Spleen (tissue), 11 donors: ENCODE measurements around the gene SPC24. TPM values are rescaled to one million over a fixed set of nuclear protein-coding genes. Genes with fewer than 3 reads are reported as not detected.
"Not testable (repeated sequence)": the region's sequence is repeated elsewhere in the genome, so short reads cannot be mapped to it uniquely, and the experiment has no call there.

Experiments
- DNase-seq: peaks from one replicate; pipeline ENCODE4 v3.0.0-alpha.2; 2020
- H3K27ac ChIP-seq, 8 donors: fragments of 200-600 bp; sonication (generic) in 7 of 8; 1 replicate in 4 of 8; 2 replicates in 4 of 8; pipeline versions ENCODE4 v1.5.0 to v1.8.0; 2016 to 2021; ENCODE audit warnings: inconsistent platforms in 4 of 8, mild to moderate bottlenecking in 4 of 8, moderate library complexity in 1 of 8
- H3K27me3 ChIP-seq, 7 donors: fragments of 200-600 bp; sonication (generic) in 6 of 7; replicated peaks in 1 of 7; 1 replicate in 4 of 7; 2 replicates in 3 of 7; pipeline versions ENCODE4 v1.5.0 to v1.8.0; 2016 to 2021; ENCODE audit warnings: inconsistent platforms in 3 of 7, mild to moderate bottlenecking in 1 of 7
- H3K36me3 ChIP-seq, 6 donors: fragments of 200-600 bp; sonication (generic) in 5 of 6; 1 replicate in 4 of 6; 2 replicates in 2 of 6; pipeline versions ENCODE4 v1.5.0 to v1.8.0; 2016 to 2021; ENCODE audit warnings: inconsistent platforms in 2 of 6
- H3K4me1 ChIP-seq, 6 donors: fragments of 200-600 bp; sonication (generic) in 5 of 6; 1 replicate in 3 of 6; 2 replicates in 3 of 6; pipeline versions ENCODE4 v1.5.0 to v1.8.0; 2016 to 2021; ENCODE audit warnings: inconsistent platforms in 3 of 6
- H3K4me3 ChIP-seq, 8 donors: fragments of 200-600 bp; sonication (generic) in 7 of 8; 1 replicate in 4 of 8; 2 replicates in 4 of 8; pipeline versions ENCODE4 v1.5.0 to v1.8.0; 2016 to 2021; ENCODE audit warnings: inconsistent platforms in 4 of 8, mild to moderate bottlenecking in 4 of 8, moderate library complexity in 2 of 8
- H3K9me3 ChIP-seq, 8 donors: fragments of 200-600 bp; sonication (generic) in 7 of 8; 1 replicate in 4 of 8; 2 replicates in 4 of 8; pipeline versions ENCODE4 v1.5.0 to v1.8.0; 2016 to 2021; ENCODE audit warnings: inconsistent platforms in 4 of 8
- CTCF ChIP-seq, 11 experiments: fragments of 200-600 bp in 7 of 11; fragments of 450-650 bp in 4 of 11; sonication (generic) in 4 of 11; IDR thresholded peaks in 8 of 11; conservative IDR thresholded peaks in 3 of 11; 1 replicate in 7 of 11; 2 replicates in 4 of 11; pipeline versions ENCODE4 v1.4.0 to v1.8.0; 2016 to 2021; ENCODE audit warnings: antibody characterized with exemption in 11 of 11, inconsistent platforms in 4 of 11, mild to moderate bottlenecking in 1 of 11
- POLR2A ChIP-seq, 3 donors: fragments of 450-650 bp; IDR thresholded peaks; one replicate each; pipeline ENCODE4 v1.5.1; 2017; ENCODE audit warnings: antibody characterized with exemption in 3 of 3, mild to moderate bottlenecking in 1 of 3
- POLR2AphosphoS5 ChIP-seq, 3 donors: sonication (generic); formaldehyde crosslinking; IDR thresholded peaks; one replicate each; pipeline ENCODE4 v1.5.1; 2017; ENCODE audit warnings: antibody characterized with exemption in 3 of 3
- WGBS, 5 donors: extraction: QIAGEN DNeasy Blood & Tissue Kit in 3 of 5; methylation state at CpG; one replicate each; pipeline versions ENCODE4 v1.1.5 to v1.1.7; 2013 to 2018; 5-methylcytosine and 5-hydroxymethylcytosine counted together
- intact Hi-C: fragments of 100-400 bp; cut with DNase I; formaldehyde crosslinking; loops from one replicate; pipeline ENCODE4 v1.15.0; 2023; ENCODE audit warnings: low total_unique reads
- polyA plus RNA-seq, 3 donors: library from polyadenylated mRNA; stranded (reverse); fragments of 200-250 nt; gene quantifications; one replicate each; pipeline ENCODE4 v1.2.1, GENCODE V29; 2013
- total RNA-seq, 7 donors: library from RNA; depleted of rRNA in 3 of 7; stranded (reverse); fragments of >200 nt in 3 of 7; fragmentation: NEBNext Ultra II Directional in 4 of 7; extraction: Animal tissue kit (Norgen Biotek cat#: 25700) in 4 of 7; gene quantifications; one replicate each; pipeline versions ENCODE4 v1.1.0 to v1.2.1, GENCODE V29; 2016 to 2021
- donor health status: healthy with polysubstance abuse.
- donor health status: DM: no; HTN: no; CAD: no; lungs with moderate emphysema.
- donor health status: DM: no; HTN: no; CAD: no.
- donor health status: Bipolar disorder and iron deficiency.
- donor health status: healthy.
- donor health status: DM: no; HTN: no; CAD: no.
- donor health status: DM: yes; HTN: yes; CAD: no.

SPC24 gene
- total and polyA plus RNA-seq, 10 donors, result 1.7 to 9.7 (median 3.7) TPM

GRCh38 chr19:11142528-11143171 lies 12.9 kb downstream of the SPC24 start:
- Histone ChIP-seq H3K36me3 (peaks cover 0 to 25% (median 0%) of the 10 kb centered on the region in 6 donors), H3K4me3 (peak overlapping the region in 3 of 8 donors; percentile 2 to 36 (median 5)), H3K27me3 (peaks cover 0 to 36% (median 0%) of the 10 kb centered on the region in 7 donors), H3K4me1 (peaks cover 23 to 68% (median 46%) of the 10 kb centered on the region in 6 donors), H3K9me3 (peaks cover 0 to 4% (median 0%) of the 10 kb centered on the region in 8 donors), H3K27ac (peak overlapping the region; percentile 72 to 95 (median 84))
- TF ChIP-seq POLR2AphosphoS5 (IDR thresholded peaks at IDR 0.05), result peak in 2 of 3 donors; percentile 42 to 46
- no peak for TF ChIP-seq POLR2A (IDR thresholded peaks at IDR 0.05)
- TF ChIP-seq CTCF (IDR thresholded peaks at IDR 0.05 in 8 of 11, conservative IDR thresholded peaks at IDR 0.05 in 3 of 11), result no peak
- 16 to 31% (median 20%) methylated on average over 7 to 22 of the region's 22 CpGs for WGBS, 5 donors
- peak; percentile 78 for DNase-seq
- intact Hi-C loops, result no loop called here

DNA sequence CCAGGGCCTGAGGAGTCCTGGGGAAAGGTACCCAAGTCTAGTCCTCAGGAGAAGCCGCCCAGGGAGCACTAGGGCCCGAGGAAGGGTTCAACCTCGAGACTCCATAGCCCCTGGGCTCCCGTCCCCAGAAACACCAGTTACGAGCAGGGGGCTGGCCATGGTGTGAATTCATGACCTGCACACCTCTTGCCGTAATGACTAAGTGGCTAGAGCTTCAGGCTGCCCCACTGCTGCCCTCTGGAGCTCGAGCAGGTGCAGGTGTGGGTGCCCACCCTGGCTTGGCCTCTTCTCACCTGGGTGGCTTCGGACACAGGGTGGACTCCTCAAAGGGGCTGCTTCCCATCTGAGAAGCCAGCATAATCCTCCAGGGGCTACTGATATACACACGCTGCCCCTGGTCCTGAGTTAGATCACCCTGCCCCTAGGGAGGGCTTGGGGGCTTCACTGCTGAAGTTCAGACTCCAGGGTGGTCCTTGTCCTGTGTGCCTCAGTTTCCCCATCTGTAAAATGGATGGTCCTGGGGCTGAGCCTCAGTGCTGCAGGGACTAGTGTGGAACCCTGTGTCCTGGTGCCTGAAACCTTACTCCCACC lies 13.6 kb downstream of the SPC24 start:
- Histone ChIP-seq H3K4me3 (no peak overlapping the region), H3K4me1 (peaks cover 27 to 74% (median 51%) of the 10 kb centered on the region in 6 donors), H3K27ac (peak overlapping the region in 7 of 8 donors; percentile 64 to 95 (median 85)), H3K36me3 (peaks cover 0 to 19% (median 0%) of the 10 kb centered on the region in 6 donors), H3K27me3 (peaks cover 0 to 41% (median 0%) of the 10 kb centered on the region in 7 donors), H3K9me3 (peaks cover 0 to 4% (median 0%) of the 10 kb centered on the region in 8 donors)
- 78 to 91% (median 84%) methylated on average over 7 to 9 of the region's 9 CpGs for whole genome bisulfite sequencing, 5 donors
- intact Hi-C loops, result no loop called here
- no peak for DNase-seq
- TF ChIP-seq POLR2AphosphoS5 (IDR thresholded peaks at IDR 0.05) (no peak), POLR2A (IDR thresholded peaks at IDR 0.05) (no peak), CTCF (IDR thresholded peaks at IDR 0.05 in 8 of 11, conservative IDR thresholded peaks at IDR 0.05 in 3 of 11) (no peak)

DNA sequence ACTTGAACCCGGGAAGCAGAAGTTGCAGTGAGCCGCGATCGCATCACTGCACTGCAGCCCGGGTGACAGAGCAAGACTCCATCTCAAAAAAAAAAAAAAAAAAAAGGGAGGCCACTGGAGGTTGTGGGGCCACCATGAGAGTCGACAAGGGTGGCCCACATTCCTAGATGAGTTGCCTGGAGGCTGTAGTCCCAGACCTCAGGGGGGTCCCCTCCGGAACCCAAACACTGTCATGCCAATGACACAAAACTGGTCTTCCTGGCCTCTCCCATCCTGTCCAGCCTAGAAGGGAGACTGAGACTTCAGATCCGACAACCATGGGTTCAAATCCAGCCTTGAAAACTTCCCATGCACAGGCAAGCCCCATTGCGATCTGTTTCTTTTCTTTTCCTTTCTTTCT lies 14.7 kb downstream of the SPC24 start:
- Histone ChIP-seq H3K27ac (peak overlapping the region in 2 of 8 donors; percentile 89 to 95), H3K36me3 (peaks cover 0 to 8% (median 0%) of the 10 kb centered on the region in 6 donors), H3K4me3 (no peak overlapping the region), H3K9me3 (peaks cover 0 to 4% (median 0%) of the 10 kb centered on the region in 8 donors), H3K27me3 (peaks cover 0 to 48% (median 0%) of the 10 kb centered on the region in 7 donors), H3K4me1 (peaks cover 27 to 81% (median 54%) of the 10 kb centered on the region in 6 donors)
- WGBS, 5 donors, result 77 to 89% (median 83%) methylated on average over 9 of the region's 9 CpGs
- TF ChIP-seq POLR2A (IDR thresholded peaks at IDR 0.05) (no peak), POLR2AphosphoS5 (IDR thresholded peaks at IDR 0.05) (no peak)
- no peak for DNase-seq
- intact Hi-C loops, result no loop called here

- WGBS, 5 donors, result 90 to 94% (median 94%) methylated on average over 10 of the region's 10 CpGs
- peak overlapping the region in 6 of 8 donors; percentile 55 to 95 (median 80) for H3K27ac ChIP-seq
- intact Hi-C loops, DNase-seq, H3K9me3 ChIP-seq, H3K4me3 ChIP-seq, H3K36me3 ChIP-seq: not testable (repeated sequence)
- H3K27me3 ChIP-seq, result peaks cover 0 to 48% (median 0%) of the 10 kb centered on the region in 7 donors
- H3K4me1 ChIP-seq, result peaks cover 27 to 81% (median 54%) of the 10 kb centered on the region in 6 donors
Measured at GRCh38 chr19:11140023-11140538, 15.5 kb downstream of the SPC24 start.
